Right lobe of liver (tissue), 6 donors: ENCODE data around the gene POLD3. TPM values are rescaled to one million over a fixed set of nuclear protein-coding genes. Genes with fewer than 3 reads are reported as not detected.

Experiments used
- ATAC-seq, 4 donors: fragments of 200-7000 bp; cut with Tn5 transposase; one replicate each; pipeline ENCODE4 v1.9.1; 2020; ENCODE audit warnings: mild to moderate bottlenecking in 4 of 4, moderate library complexity in 4 of 4
- DNase-seq, 3 donors: peaks; one replicate each; pipeline ENCODE4 v3.0.0-alpha.2; 2020
- H3K27ac ChIP-seq, 3 donors: fragments of 200-600 bp; one replicate each; pipeline ENCODE4 v1.8.0; 2022
- H3K27me3 ChIP-seq, 2 donors: fragments of 200-600 bp; one replicate each; pipeline ENCODE4 v1.8.0; 2022
- H3K36me3 ChIP-seq, 4 donors: fragments of 200-600 bp; sonication (generic) in 1 of 4; one replicate each; pipeline versions ENCODE4 v1.5.1 to v1.8.0; 2017 to 2022; ENCODE audit warnings: control low read depth in 1 of 4
- H3K4me1 ChIP-seq, 4 donors: fragments of 200-600 bp; sonication (generic) in 1 of 4; one replicate each; pipeline versions ENCODE4 v1.5.1 to v1.8.0; 2017 to 2022; ENCODE audit warnings: control low read depth in 1 of 4
- H3K4me3 ChIP-seq, 3 donors: fragments of 200-600 bp; one replicate each; pipeline ENCODE4 v1.8.0; 2022
- H3K9me3 ChIP-seq, 4 donors: fragments of 200-600 bp; sonication (generic) in 1 of 4; one replicate each; pipeline versions ENCODE4 v1.5.1 to v1.8.0; 2017 to 2022; ENCODE audit warnings: control low read depth in 1 of 4
- POLR2A ChIP-seq: fragments of 450-650 bp; IDR thresholded peaks from one replicate; pipeline ENCODE4 v1.6.1; 2017; ENCODE audit warnings: antibody characterized with exemption, mild to moderate bottlenecking
- WGBS: methylation state at CpG from one replicate; pipeline ENCODE4 v1.1.6; 2018; ENCODE audit warnings: low coverage, low lambda C conversion rate; ENCODE audit not compliant: insufficient coverage; ENCODE audit errors: missing lambda C conversion rate; 5-methylcytosine and 5-hydroxymethylcytosine counted together
- intact Hi-C, 2 donors: fragments of 100-400 bp; cut with DNase I; formaldehyde crosslinking; loops; one replicate each; pipeline versions ENCODE4 v1.11.2 to v1.14.1; 2022
- small RNA-seq, 2 experiments: library from RNA; depleted of rRNA; stranded (forward); fragments of <200 nt; gene quantifications; one replicate each; pipeline ENCODE3, GENCODE V24; 2016
- total RNA-seq, 6 experiments: library from RNA; depleted of rRNA in 2 of 6; stranded (reverse); fragments of >200 nt in 2 of 6; fragmentation: NEBNext Ultra II Directional in 3 of 6; extraction: Animal tissue kit (Norgen Biotek cat#: 25700) in 3 of 6; gene quantifications; one replicate each; pipeline versions ENCODE4 v1.1.0 to v1.2.4, GENCODE V29; 2016 to 2023
- TF ChIP-seq, protein P1 (sequence below), 4 donors: fragments of 200-600 bp in 3 of 4; fragments of 450-650 bp in 1 of 4; IDR thresholded peaks; one replicate each; pipeline versions ENCODE4 v1.5.1 to v1.8.0; 2016 to 2022; ENCODE audit warnings: antibody characterized with exemption in 4 of 4, mild to moderate bottlenecking in 2 of 4
- donor health status: DM: no; HTN: yes; CAD: no.
- donor health status: DM: no; HTN: no; CAD: no.
- donor health status: DM: no; HTN: no; CAD: no.
- donor health status: DM: no; HTN: yes; CAD: no.
- donor health status: DM: no; HTN: yes; CAD: no.

The POLD3 gene
- total RNA-seq, 6 experiments from 2014 or later: 2.9 to 5.7 (median 5.1) TPM

DNA sequence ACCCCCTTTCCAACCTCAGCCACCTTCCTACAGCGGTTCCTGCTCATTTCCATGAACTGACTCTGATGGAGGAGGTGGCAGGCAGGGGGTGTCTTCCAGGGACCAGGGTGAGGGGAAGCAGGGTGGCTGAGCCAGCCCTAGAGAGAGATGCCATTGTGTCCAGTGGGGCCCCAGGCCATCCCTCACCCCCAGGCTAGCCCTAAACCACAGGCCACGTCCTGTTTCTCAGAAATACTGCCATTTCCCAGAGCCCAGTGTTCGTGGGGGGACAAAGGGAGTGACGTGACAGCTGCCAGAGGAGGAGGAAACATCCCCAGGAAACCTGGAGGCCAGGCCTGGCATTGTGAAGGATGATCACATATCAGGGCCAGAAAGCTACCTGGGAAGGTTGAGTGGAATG lies 99.4 kb downstream of the POLD3 start:
- 63% methylated on average over 2 of the region's 4 CpGs for WGBS
- intact Hi-C loops: no loop called here
- no peak overlapping the region for H3K27ac ChIP-seq
- no peaks in the 10 kb centered on the region for H3K27me3 ChIP-seq
- ATAC-seq (no peak), DNase-seq (no peak)
- TF ChIP-seq POLR2A: no peak
- TF ChIP-seq, protein P1, sequence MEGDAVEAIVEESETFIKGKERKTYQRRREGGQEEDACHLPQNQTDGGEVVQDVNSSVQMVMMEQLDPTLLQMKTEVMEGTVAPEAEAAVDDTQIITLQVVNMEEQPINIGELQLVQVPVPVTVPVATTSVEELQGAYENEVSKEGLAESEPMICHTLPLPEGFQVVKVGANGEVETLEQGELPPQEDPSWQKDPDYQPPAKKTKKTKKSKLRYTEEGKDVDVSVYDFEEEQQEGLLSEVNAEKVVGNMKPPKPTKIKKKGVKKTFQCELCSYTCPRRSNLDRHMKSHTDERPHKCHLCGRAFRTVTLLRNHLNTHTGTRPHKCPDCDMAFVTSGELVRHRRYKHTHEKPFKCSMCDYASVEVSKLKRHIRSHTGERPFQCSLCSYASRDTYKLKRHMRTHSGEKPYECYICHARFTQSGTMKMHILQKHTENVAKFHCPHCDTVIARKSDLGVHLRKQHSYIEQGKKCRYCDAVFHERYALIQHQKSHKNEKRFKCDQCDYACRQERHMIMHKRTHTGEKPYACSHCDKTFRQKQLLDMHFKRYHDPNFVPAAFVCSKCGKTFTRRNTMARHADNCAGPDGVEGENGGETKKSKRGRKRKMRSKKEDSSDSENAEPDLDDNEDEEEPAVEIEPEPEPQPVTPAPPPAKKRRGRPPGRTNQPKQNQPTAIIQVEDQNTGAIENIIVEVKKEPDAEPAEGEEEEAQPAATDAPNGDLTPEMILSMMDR (IDR thresholded peaks at IDR 0.05): no peak
- no peaks in the 10 kb centered on the region for H3K9me3 ChIP-seq
- peaks cover 3 to 10% (median 6%) of the 10 kb centered on the region in 4 donors for H3K4me1 ChIP-seq
- no peaks in the 10 kb centered on the region for H3K36me3 ChIP-seq
- H3K4me3 ChIP-seq: no peak overlapping the region

Small RNA genes lying within 50 kb of the gene (small RNA-seq; reads per million reads assigned to genes)
- gene RANP3 (0 reads per million in 2 experiments), gene RN7SKP297 (0 reads per million in 2 experiments)

Other genes with a start within 250 kb of the POLD3 start
- 1 to 10 TPM in 4 of 6 experiments, under 1 TPM in 2; 0.92 to 2.0 (median 1.2) TPM for gene PGM2L1, start 194.1 kb upstream of the POLD3 start, total RNA-seq
- 1 to 10 TPM; 1.3 to 7.6 (median 4.8) TPM for gene KCNE3, start 125.0 kb upstream of the POLD3 start, total RNA-seq
- 1 to 10 TPM in 5 of 6 experiments, under 1 TPM in 1; 0.89 to 2.9 (median 2.1) TPM for gene LIPT2, start 98.9 kb upstream of the POLD3 start, total RNA-seq
- gene CHRDL2, start 138.8 kb downstream of the POLD3 start, total RNA-seq: 10 to 100 TPM in 5 of 6 experiments, 1 to 10 TPM in 1; 2.9 to 41.4 (median 23.9) TPM
- gene RNF169, start 156.3 kb downstream of the POLD3 start, total RNA-seq: 1 to 10 TPM; 4.7 to 7.7 (median 6.8) TPM